OCI-LY7 (cell line): Measurements from ENCODE around the gene NYNRIN. TPM values are rescaled to one million over a fixed set of nuclear protein-coding genes. Genes with fewer than 3 reads are reported as not detected.

Source experiments
- BruUV-seq: library from RNA; stranded (reverse); fragments of 400-500 nt; replicated peaks from 2 replicates; lab custom pipeline; 2021; lab: Mats Ljungman, UMichigan
- CTCF ChIA-PET: fragments of 300-600 bp; sonication (Branson Sonifier 250); formaldehyde crosslinking; loops from one replicate; lab custom pipeline; 2022; ENCODE audit warnings: antibody characterized with exemption; ENCODE audit not compliant: unreplicated experiment; lab: Charles Lee
- POLR2A ChIA-PET: fragments of 300-600 bp; sonication (Branson Sonifier 250); formaldehyde crosslinking; loops from one replicate; lab custom pipeline; 2022; ENCODE audit warnings: antibody characterized with exemption; lab: Charles Lee
- DNase-seq: peaks from one replicate; pipeline ENCODE4 v3.0.0-alpha.2; 2015; ENCODE audit warnings: low spot score
- H2AFZ ChIP-seq: fragments of 200-600 bp; sonication (generic), shearing (Covaris generic); 2 replicates; pipeline ENCODE4 v1.6.1; 2014; ENCODE audit warnings: mild to moderate bottlenecking, antibody characterized with exemption, low read length, moderate library complexity
- H3K27ac ChIP-seq: fragments of 200-600 bp; sonication (generic); 2 replicates; pipeline ENCODE4 v1.5.1; 2014; ENCODE audit warnings: mixed run types, low read depth, mild to moderate bottlenecking, moderate library complexity, low read length, inconsistent platforms; ENCODE audit not compliant: poor library complexity, severe bottlenecking
- H3K36me3 ChIP-seq: fragments of 200-600 bp; sonication (generic); 2 replicates; pipeline ENCODE4 v1.6.1; 2014; ENCODE audit warnings: mild to moderate bottlenecking, antibody characterized with exemption, low read length, moderate library complexity, mixed read lengths; ENCODE audit not compliant: insufficient read depth
- H3K4me1 ChIP-seq: fragments of 200-600 bp; sonication (generic); 2 replicates; pipeline ENCODE4 v1.5.1; 2014; ENCODE audit warnings: mild to moderate bottlenecking, low read length; ENCODE audit not compliant: insufficient read depth, poor library complexity, severe bottlenecking
- H3K4me2 ChIP-seq: fragments of 200-600 bp; sonication (generic); 2 replicates; pipeline ENCODE4 v1.6.1; 2014; ENCODE audit warnings: mild to moderate bottlenecking, low read length
- H3K4me3 ChIP-seq: fragments of 200-600 bp; sonication (generic); 2 replicates; pipeline ENCODE4 v1.5.1; 2014; ENCODE audit warnings: mild to moderate bottlenecking, low read depth, low read length; ENCODE audit not compliant: poor library complexity, severe bottlenecking
- H3K79me2 ChIP-seq: fragments of 200-600 bp; sonication (generic); 2 replicates; pipeline ENCODE4 v1.6.1; 2016; ENCODE audit warnings: low read depth, mild to moderate bottlenecking, low read length, moderate library complexity, mixed read lengths; ENCODE audit not compliant: insufficient read depth
- H3K9me2 ChIP-seq: fragments of 200-600 bp; sonication (generic); 2 replicates; pipeline ENCODE4 v1.6.1; 2016; ENCODE audit warnings: mild to moderate bottlenecking, low read length, mixed read lengths; ENCODE audit not compliant: insufficient read depth
- H3K9me3 ChIP-seq: fragments of 200-600 bp; sonication (generic); 2 replicates; pipeline ENCODE4 v1.6.1; 2014; ENCODE audit warnings: mild to moderate bottlenecking, mixed run types, low read length, mixed read lengths
- H4K20me1 ChIP-seq: fragments of 200-600 bp; sonication (generic); 2 replicates; pipeline ENCODE4 v1.6.1; 2014; ENCODE audit warnings: mild to moderate bottlenecking, antibody characterized with exemption, low read length, moderate library complexity, mixed read lengths; ENCODE audit not compliant: insufficient read depth
- CTCF ChIP-seq: fragments of 200-600 bp; sonication (generic); conservative IDR thresholded peaks from 2 replicates; pipeline ENCODE4 v1.5.1; 2014; ENCODE audit warnings: mild to moderate bottlenecking, antibody characterized with exemption, low read length, moderate library complexity, mixed read lengths
- EZH2phosphoT487 ChIP-seq: fragments of 200-600 bp; sonication (generic); IDR thresholded peaks from 2 replicates; pipeline ENCODE4 v1.6.1; 2018; ENCODE audit warnings: low read depth, borderline replicate concordance, mild to moderate bottlenecking, mixed run types, antibody characterized with exemption, low read length, moderate library complexity, mixed read lengths
- intact Hi-C: fragments of 100-400 bp; cut with micrococcal nuclease; formaldehyde crosslinking; loops from one replicate; pipeline ENCODE4 v1.10.0; 2022; ENCODE audit not compliant: unreplicated experiment
- total RNA-seq, 2 experiments: library from RNA; depleted of rRNA in 1 of 2; stranded (reverse); fragments of >200 nt in 1 of 2; shearing (Covaris generic) in 1 of 2; gene quantifications; 2 replicates each; pipeline ENCODE4 v1.2.3, GENCODE V29; 2014 to 2022

NYNRIN gene
- total RNA-seq, 2 experiments from 2014 or later: 0.13 TPM; not detected in 1

GRCh38 chr14:24378981-24379906 is 19.6 kb upstream of the NYNRIN start:
- no peak overlapping the region for H3K4me3 ChIP-seq
- no peak overlapping the region for H3K4me2 ChIP-seq
- intact Hi-C loops: no loop called here
- no peaks in the 10 kb centered on the region for H3K9me3 ChIP-seq
- no peaks in the 10 kb centered on the region for H3K36me3 ChIP-seq
- DNase-seq: no peak
- H3K79me2 ChIP-seq: no peaks in the 10 kb centered on the region
- H3K27ac ChIP-seq: no peak overlapping the region
- no peaks in the 10 kb centered on the region for H4K20me1 ChIP-seq
- no peaks in the 10 kb centered on the region for H3K4me1 ChIP-seq
- CTCF ChIA-PET: no interaction called here
- no TSS peak for BruUV-seq
- TF ChIP-seq CTCF: no peak
- TF ChIP-seq EZH2phosphoT487: no peak
- H3K9me2 ChIP-seq: no peaks in the 10 kb centered on the region
- no peak overlapping the region for H2AFZ ChIP-seq
- POLR2A ChIA-PET: interaction anchor here (1.2 kb wide), 1 partner anchor 11 kb away, joined by 3 read pairs; no protein-coding TSS in a partner anchor

DNA sequence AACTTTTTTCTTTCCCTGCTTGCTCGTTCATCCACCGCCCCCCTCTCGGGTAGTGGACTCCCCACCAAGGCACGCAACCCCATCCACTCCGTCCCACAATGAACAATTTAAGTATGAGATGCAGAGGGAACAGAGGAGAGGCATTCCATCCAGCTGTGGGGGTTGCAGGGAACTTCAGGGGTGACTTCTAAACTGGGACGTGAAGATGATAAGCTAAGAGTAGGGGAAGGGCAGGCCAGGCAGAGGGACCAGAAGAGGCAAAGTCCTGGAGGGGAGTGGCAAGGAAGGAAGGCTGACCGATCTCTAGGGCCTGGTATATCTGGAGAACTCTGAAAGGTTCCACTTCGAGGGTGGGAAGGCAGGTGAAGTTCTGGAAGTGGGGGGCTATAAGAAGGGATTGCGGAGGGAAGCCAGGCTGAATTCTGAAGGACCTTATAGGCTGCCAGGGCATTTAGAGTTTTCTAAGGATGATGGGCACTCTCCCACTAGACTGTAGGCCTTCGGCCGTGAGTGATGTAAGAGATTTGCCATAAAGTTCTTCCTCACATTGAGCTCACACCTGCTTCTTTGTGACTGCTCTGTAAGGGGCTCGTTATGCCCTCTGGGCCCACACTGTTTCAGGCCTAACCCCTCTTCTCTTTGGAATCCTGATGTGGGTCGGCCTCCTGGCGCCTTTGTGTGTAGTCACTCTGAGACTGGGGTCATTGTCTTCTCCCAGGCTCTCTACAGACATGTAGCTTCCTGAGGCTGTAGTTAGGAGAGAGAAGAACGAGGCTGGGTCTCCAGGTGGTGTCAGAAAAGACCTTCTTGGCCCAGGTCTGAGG is 18.7 kb upstream of the NYNRIN start:
- Histone ChIP-seq H3K27ac (no peak overlapping the region), H3K9me2 (no peaks in the 10 kb centered on the region), H3K4me1 (no peaks in the 10 kb centered on the region), H3K79me2 (no peaks in the 10 kb centered on the region), H3K9me3 (no peaks in the 10 kb centered on the region), H3K4me3 (no peak overlapping the region), H4K20me1 (no peaks in the 10 kb centered on the region), H3K36me3 (no peaks in the 10 kb centered on the region), H3K4me2 (no peak overlapping the region), H2AFZ (no peak overlapping the region)
- POLR2A ChIA-PET: interaction anchor here (1.2 kb wide), 1 partner anchor 10 kb away, joined by 3 read pairs; no protein-coding TSS in a partner anchor
- CTCF ChIA-PET: no interaction called here
- no peak for DNase-seq
- TF ChIP-seq EZH2phosphoT487 (no peak), CTCF (no peak)
- no TSS peak for BruUV-seq
- intact Hi-C loops: no loop called here
